ENCODE results near the gene GSK3A.

- no peak for TF ChIP-seq RCOR1 (IDR thresholded peaks at IDR 0.05; ENCODE audit: insufficient replicate concordance, low read length)
- no peak for TF ChIP-seq MXI1 (IDR thresholded peaks at IDR 0.05; ENCODE audit: borderline replicate concordance, low read depth, low read length)
- no peak for TF ChIP-seq POLR2A (IDR thresholded peaks at IDR 0.05; ENCODE audit: low read depth, low read length)
These were observed 7.2 kb downstream of the GSK3A start for GRCh38 chr19:42235181-42235580.

Measured in IMR-90 (cell line).